IPS DF 6.9 (cell line): ENCODE data around the gene NPC1L1.

Experiments
- DNase-seq: peaks from one replicate; pipeline ENCODE4 v3.0.0-alpha.2; 2013; ENCODE audit warnings: low read depth, low spot score
- H3K27ac ChIP-seq: one replicate; pipeline ENCODE4 v1.5.1; 2013; ENCODE audit warnings: low read length, control low read depth
- H3K27me3 ChIP-seq: 2 replicates; pipeline ENCODE4 v1.6.1; 2013; ENCODE audit warnings: mild to moderate bottlenecking, low read length; ENCODE audit not compliant: control insufficient read depth, insufficient read depth
- H3K36me3 ChIP-seq: 2 replicates; pipeline ENCODE4 v1.6.1; 2013; ENCODE audit warnings: low read length; ENCODE audit not compliant: control insufficient read depth, insufficient read depth
- H3K4me1 ChIP-seq: 2 replicates; pipeline ENCODE4 v1.6.1; 2013; ENCODE audit warnings: low read length; ENCODE audit not compliant: control insufficient read depth, insufficient read depth
- H3K4me3 ChIP-seq: 2 replicates; pipeline ENCODE4 v1.5.1; 2013; ENCODE audit warnings: mild to moderate bottlenecking, low read length
- H3K9me3 ChIP-seq: 2 replicates; pipeline ENCODE4 v1.6.1; 2013; ENCODE audit warnings: low read length, inconsistent platforms; ENCODE audit not compliant: control insufficient read depth, insufficient read depth
- whole genome bisulfite sequencing: extraction: QIAGEN DNeasy Blood & Tissue Kit; methylation state at CpG from one replicate; pipeline ENCODE4 v1.1.7; 2013; ENCODE audit warnings: mixed read lengths, missing lambda C conversion rate; ENCODE audit not compliant: insufficient read length, insufficient coverage; 5-methylcytosine and 5-hydroxymethylcytosine counted together

NPC1L1 gene

DNA sequence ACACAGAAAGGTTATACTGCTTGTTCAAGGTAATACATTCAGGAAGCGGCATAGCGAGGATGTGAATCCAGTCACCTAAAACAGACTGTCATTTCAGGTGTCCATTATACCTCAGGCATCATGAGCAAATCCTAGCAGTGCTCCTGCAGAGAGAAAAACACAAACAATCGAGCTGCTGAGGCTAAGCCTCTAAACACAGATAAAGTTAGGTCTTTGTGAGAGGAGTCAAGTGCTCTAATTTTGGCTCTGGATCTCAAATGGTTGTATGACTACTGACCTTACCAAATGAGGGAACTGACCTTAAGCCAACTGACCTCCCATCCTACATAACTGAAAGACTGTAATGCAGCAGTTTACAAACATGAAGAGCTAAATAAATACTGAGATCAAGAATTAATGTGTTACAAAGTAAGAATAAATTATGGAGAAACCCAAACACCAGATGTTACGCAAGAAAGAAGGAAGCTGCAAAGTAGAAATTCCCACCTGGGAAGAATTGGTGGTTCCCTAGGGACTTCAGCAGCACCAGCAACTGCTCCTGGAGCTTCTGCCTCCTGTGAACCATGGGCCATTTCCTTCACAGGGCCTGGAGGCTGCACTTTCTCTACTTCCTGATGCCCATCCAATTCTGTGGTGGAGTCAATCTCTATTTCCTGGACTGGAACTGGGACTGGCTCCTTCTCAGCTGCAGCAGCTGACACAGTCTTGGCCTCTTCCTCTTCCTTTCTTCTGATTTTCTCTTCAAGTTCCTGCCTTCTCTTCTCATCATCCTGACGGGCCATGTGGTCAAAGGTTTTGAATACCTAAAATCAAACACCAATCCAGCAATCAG lies 56.4 kb downstream of the NPC1L1 start:
- H3K9me3 ChIP-seq, result no peaks in the 10 kb centered on the region; the same call in 1 of the 2 replicates
- H3K27ac ChIP-seq, result no peak overlapping the region
- no CpG with 5 or more reads among the region's 5 CpGs for WGBS
- DNase-seq, result no peak
- H3K36me3 ChIP-seq, result peaks cover 10% of the 10 kb centered on the region; the same call in 1 of the 2 replicates
- no peak overlapping the region for H3K4me3 ChIP-seq
- no peaks in the 10 kb centered on the region for H3K4me1 ChIP-seq
- H3K27me3 ChIP-seq, result no peaks in the 10 kb centered on the region

DNA sequence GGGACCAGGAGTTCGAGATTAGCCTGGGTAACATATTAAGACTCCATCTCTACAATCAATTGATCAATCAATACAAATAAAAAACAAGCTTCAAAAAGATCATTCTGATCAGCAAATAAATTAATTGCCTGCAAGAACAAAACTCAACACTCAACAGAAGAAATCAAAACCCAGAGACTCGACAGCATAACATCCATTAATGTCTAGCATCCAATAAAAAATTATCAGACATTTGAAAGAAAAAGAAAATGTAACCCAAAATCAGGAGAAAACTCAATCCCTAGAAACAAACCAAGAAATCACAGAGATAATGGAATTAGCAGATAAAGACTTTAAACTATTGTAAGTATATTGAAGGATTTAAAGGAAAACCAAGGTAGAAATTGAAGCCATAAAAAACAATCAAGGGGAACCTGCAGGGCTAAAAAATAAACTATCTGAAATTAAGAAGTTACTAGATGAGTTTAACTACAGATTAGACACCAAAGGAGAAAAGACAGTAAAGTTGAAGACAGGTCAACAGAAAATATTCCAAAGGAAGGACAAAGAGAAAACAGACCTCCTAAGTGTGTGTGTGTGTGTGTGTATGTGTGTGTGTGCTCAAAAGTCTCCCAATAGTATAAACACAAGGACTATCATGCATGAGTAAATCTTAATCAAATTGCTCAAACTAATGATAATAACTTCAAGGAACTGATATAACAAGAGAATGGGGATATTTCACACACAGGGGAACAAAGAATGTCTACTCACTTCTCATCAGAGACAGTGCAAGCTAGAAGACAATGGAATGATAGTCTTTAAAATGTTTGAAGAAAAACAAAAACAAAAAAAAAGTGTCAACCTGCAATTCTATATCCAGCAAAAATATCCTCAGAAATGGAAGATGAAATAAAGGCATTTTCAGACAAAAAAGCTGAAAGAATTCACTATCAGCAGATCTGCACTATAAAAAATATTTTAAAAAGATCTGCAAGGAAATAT lies 58.3 kb downstream of the NPC1L1 start:
- Histone ChIP-seq H3K36me3 (peaks cover 10% of the 10 kb centered on the region; the same call in 1 of the 2 replicates), H3K4me3 (no peak overlapping the region), H3K27me3 (no peaks in the 10 kb centered on the region), H3K27ac (no peak overlapping the region), H3K4me1 (no peaks in the 10 kb centered on the region), H3K9me3 (no peaks in the 10 kb centered on the region; the same call in 1 of the 2 replicates)
- DNase-seq, result no peak
- no CpG with 5 or more reads among the region's 2 CpGs for WGBS

DNA sequence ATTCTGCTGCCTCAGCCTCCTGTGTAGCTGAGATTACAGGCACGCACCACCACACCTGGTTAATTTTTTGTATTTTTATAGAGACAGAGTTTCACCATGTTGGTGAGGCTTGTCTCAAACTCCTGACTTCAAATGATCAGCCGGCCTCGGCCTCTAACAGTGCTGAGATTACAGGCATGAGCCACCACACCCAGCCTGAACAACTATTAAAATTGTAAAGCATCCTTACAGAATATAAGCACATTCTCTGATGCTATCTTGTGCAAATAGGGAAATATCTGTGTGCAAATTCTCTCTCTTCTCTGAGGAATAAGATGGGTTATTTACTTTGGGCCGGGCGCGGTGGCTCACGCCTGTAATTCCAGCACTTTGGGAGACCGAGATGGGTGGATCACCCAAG lies 63.2 kb downstream of the NPC1L1 start:
- H3K9me3 ChIP-seq, result no peaks in the 10 kb centered on the region
- WGBS, result no CpG with 5 or more reads among the region's 8 CpGs
- no peaks in the 10 kb centered on the region; the same call in 1 of the 2 replicates for H3K36me3 ChIP-seq
- no peak for DNase-seq
- H3K4me3 ChIP-seq, result no peak overlapping the region
- H3K27ac ChIP-seq, result no peak overlapping the region
- H3K27me3 ChIP-seq, result no peaks in the 10 kb centered on the region
- no peaks in the 10 kb centered on the region for H3K4me1 ChIP-seq

DNA sequence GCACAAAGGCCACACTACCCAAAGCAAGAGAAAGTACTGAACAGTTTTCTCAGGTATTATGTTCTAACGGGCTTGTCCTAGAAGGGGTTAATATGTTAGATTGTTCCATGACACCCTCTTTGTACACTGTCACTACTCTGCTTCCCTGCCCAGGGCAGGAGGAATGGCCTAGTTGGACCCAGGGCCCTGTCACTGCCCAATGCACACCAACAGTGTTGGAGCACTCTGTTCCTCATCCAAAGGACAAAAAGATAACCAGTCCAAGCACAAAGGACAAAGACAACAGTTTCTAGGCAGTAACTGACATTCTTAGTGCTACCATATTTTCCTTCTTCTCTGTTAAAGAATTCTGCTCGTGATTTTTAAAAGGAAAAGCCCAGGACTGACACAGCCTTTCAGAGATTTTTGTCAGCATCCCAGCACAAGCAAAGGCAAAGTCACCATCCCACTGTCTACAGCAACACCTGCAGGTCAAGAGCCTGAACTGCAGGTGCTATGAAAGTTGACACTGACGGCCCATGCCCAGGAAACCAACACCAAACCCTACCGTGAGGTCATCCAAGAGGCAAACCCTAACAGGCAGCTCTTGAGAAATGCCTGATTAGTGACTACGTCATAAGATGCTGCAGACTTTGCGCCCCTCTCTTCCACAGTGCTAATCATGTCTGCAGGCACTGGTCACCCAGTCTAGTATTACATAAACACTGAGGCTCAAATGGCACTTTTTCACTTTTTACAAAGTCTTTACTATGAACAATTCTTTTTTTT lies 63.9 kb downstream of the NPC1L1 start:
- Histone ChIP-seq H3K9me3 (no peaks in the 10 kb centered on the region), H3K27me3 (no peaks in the 10 kb centered on the region), H3K4me1 (no peaks in the 10 kb centered on the region), H3K4me3 (no peak overlapping the region), H3K36me3 (no peaks in the 10 kb centered on the region; the same call in 1 of the 2 replicates), H3K27ac (no peak overlapping the region)
- no CpG with 5 or more reads among the region's 6 CpGs for WGBS
- peak; percentile 71 for DNase-seq

DNA sequence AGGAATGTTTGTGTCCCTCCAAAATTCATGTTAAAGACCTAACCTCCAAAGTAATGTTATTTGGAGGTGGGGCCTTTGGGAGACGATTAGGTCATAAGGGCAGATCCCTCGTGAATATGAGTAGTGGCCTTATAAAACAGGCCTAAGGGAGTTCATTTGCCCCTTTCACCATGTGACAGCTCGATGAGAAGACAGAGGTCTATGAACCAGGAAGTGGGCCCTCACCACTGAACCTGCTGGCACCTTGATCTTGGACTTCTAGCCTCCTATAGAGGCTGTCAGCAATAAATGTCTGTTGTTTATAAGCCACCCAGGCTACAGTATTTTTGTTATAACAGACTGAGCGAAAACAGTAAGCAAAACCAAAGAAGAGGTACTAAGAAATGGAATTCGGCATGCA lies 64.8 kb downstream of the NPC1L1 start:
- no peaks in the 10 kb centered on the region; the same call in 1 of the 2 replicates for H3K36me3 ChIP-seq

DNA sequence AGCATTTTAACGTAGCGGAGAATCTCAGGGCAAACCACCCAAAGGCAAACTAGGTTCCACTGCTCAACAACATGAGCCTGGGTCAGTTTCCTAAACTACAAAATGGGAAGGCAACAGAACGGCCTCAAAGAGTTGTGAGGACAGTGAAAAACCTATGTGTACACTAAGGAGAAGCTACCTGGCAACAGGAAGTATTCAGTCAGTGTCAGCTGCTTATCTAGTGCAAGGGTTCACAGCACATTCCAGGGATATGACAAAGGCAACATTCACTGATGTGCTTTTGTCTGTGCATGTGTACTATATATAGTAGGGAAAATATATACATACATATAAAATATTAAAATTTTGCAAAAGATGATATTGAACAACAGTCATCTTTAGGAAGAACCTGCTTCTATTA lies 67.8 kb downstream of the NPC1L1 start:
- no peak for DNase-seq
- WGBS, result no CpG with 5 or more reads among the region's 3 CpGs
- Histone ChIP-seq H3K4me1 (no peaks in the 10 kb centered on the region), H3K27ac (no peak overlapping the region), H3K9me3 (no peaks in the 10 kb centered on the region), H3K27me3 (no peaks in the 10 kb centered on the region), H3K36me3 (no peaks in the 10 kb centered on the region; the same call in 1 of the 2 replicates), H3K4me3 (no peak overlapping the region)

More for the DNA sequence above, 64.8 kb downstream of the NPC1L1 start:
- Histone ChIP-seq H3K27ac (no peak overlapping the region), H3K9me3 (no peaks in the 10 kb centered on the region), H3K4me1 (no peaks in the 10 kb centered on the region), H3K4me3 (no peak overlapping the region), H3K27me3 (no peaks in the 10 kb centered on the region)
- DNase-seq, result no peak
- no CpG with 5 or more reads among the region's 5 CpGs for WGBS

DNA sequence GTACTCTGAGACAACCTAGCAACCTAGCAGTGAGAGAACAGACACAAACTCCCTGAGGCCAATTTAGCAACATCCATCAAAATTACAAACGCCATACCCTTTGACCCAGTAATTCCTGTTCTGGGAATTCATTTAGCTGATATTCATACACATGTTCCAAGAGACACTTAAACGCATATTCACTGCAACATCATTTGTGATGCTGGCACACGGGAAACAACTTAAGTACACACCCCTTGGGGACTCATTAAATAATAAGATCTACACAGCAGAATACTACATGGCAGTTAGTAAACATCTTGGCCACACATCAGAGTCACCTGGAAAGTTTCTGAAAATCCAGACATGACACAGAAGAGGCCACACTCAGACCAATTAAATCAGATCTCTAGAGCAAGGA lies 68.3 kb downstream of the NPC1L1 start:
- Histone ChIP-seq H3K27me3 (no peaks in the 10 kb centered on the region), H3K4me3 (no peak overlapping the region), H3K9me3 (no peaks in the 10 kb centered on the region), H3K36me3 (no peaks in the 10 kb centered on the region; the same call in 1 of the 2 replicates), H3K27ac (no peak overlapping the region), H3K4me1 (no peaks in the 10 kb centered on the region)
- no CpG with 5 or more reads among the region's 3 CpGs for WGBS
- DNase-seq, result no peak

DNA sequence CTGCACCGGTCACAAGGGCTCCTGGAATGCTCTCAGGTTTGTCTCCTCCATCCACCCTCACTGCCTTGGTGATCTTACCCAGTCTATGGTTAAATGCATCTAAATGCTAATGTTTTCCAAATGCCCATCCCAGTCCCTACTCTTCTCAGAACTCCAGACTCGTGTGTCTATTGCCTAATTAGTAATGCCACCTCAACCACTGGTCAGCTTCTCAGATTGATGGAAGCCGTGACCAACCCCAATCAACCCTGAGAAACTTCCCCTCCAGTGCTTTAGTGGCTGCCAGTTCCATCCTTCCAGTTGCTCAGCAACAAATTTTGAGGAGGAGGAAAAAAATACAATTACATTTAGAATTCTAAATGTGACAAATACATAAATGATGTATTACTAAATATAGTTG lies 69.3 kb downstream of the NPC1L1 start:
- no peak for DNase-seq
- WGBS, result no CpG with 5 or more reads among the region's 3 CpGs
- Histone ChIP-seq H3K9me3 (no peaks in the 10 kb centered on the region), H3K27ac (no peak overlapping the region), H3K4me1 (no peaks in the 10 kb centered on the region), H3K4me3 (no peak overlapping the region), H3K36me3 (no peaks in the 10 kb centered on the region; the same call in 1 of the 2 replicates), H3K27me3 (no peaks in the 10 kb centered on the region)

DNA sequence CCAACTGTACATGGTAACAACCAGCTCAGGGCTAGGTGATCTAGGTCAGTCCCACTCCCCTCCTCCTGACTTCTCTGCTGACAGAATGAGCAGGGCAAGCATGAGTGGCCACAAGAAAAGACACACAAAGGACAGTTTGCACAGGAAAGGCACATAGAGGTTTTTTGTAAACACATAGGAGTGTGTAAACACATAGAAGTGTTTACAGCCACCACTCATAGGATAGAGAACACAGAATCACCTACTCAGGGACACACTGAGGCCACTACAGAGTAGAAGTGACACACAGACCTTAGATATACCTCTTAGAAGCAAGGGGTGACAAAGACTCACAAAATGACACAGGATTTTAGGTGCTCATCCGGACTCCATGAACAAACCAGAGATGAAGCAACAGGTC lies 69.7 kb downstream of the NPC1L1 start:
- no CpG with 5 or more reads among the region's 1 CpG for WGBS
- Histone ChIP-seq H3K36me3 (no peaks in the 10 kb centered on the region; the same call in 1 of the 2 replicates), H3K27me3 (no peaks in the 10 kb centered on the region), H3K9me3 (no peaks in the 10 kb centered on the region), H3K4me3 (no peak overlapping the region), H3K4me1 (no peaks in the 10 kb centered on the region), H3K27ac (no peak overlapping the region)
- DNase-seq, result no peak
